H1 (cell line): Measurements from ENCODE around the gene HBD. TPM values are rescaled to one million over a fixed set of nuclear protein-coding genes. Genes with fewer than 3 reads are reported as not detected.
"Not testable (repeated sequence)": the region's sequence is repeated elsewhere in the genome, so short reads cannot be mapped to it uniquely, and the experiment has no call there.

Source experiments
- CTCF ChIA-PET: fragments of 300-600 bp; sonication (Branson Sonifier 250); formaldehyde crosslinking; loops from one replicate; lab custom pipeline; 2021; ENCODE audit not compliant: partially characterized antibody; lab: Charles Lee
- POLR2A ChIA-PET: fragments of 300-600 bp; sonication (Branson Sonifier 250); formaldehyde crosslinking; loops from one replicate; lab custom pipeline; 2021; ENCODE audit warnings: inconsistent platforms; ENCODE audit not compliant: partially characterized antibody; lab: Charles Lee
- DNase-seq, 2 experiments: peaks; one replicate each; pipeline versions ENCODE4 v3.0.0 to v3.0.0-alpha.2; 2010 to 2022; ENCODE audit warnings: low spot score in 2 of 2, low read depth in 1 of 2, mixed read lengths in 1 of 2
- FAIRE-seq: peaks from 2 replicates; lab custom pipeline; 2011; peaks lifted over from hg19 to GRCh38; lab: Jason Lieb, UNC
- H2AFZ ChIP-seq: 2 replicates; pipeline ENCODE4 v1.8.1; 2012; ENCODE audit warnings: low read length, inconsistent platforms
- H2AK5ac ChIP-seq: 2 replicates; pipeline ENCODE4 v1.6.1; 2013; ENCODE audit warnings: low read depth, low read length
- H2BK120ac ChIP-seq: replicated peaks from 2 replicates; pipeline ENCODE3; 2013; ENCODE audit warnings: low read depth, low read length, inconsistent platforms
- H2BK12ac ChIP-seq: 2 replicates; pipeline ENCODE4 v1.6.1; 2013; ENCODE audit warnings: low read depth, low read length
- H2BK15ac ChIP-seq: 2 replicates; pipeline ENCODE4 v1.6.1; 2013; ENCODE audit warnings: low read length
- H2BK20ac ChIP-seq: 2 replicates; pipeline ENCODE4 v1.6.1; 2013; ENCODE audit warnings: low read length
- H2BK5ac ChIP-seq: 2 replicates; pipeline ENCODE4 v1.6.1; 2013; ENCODE audit warnings: low read depth, low read length
- H3K14ac ChIP-seq: 2 replicates; pipeline ENCODE4 v1.6.1; 2013; ENCODE audit warnings: inconsistent platforms; ENCODE audit not compliant: insufficient read length
- H3K18ac ChIP-seq: 2 replicates; pipeline ENCODE4 v1.6.1; 2013; ENCODE audit warnings: low read length; ENCODE audit errors: extremely low read depth
- H3K23ac ChIP-seq: 2 replicates; pipeline ENCODE4 v1.6.1; 2013; ENCODE audit warnings: inconsistent platforms; ENCODE audit not compliant: insufficient read length
- H3K23me2 ChIP-seq: 2 replicates; pipeline ENCODE4 v1.6.1; 2013; ENCODE audit warnings: low read depth, low read length
- H3K27ac ChIP-seq: 2 replicates; pipeline ENCODE4 v1.6.1; 2011; ENCODE audit warnings: low read depth, low read length, inconsistent platforms
- H3K27me3 ChIP-seq, 4 experiments: replicated peaks in 1 of 4; 1 replicate in 1 of 4; 2 replicates in 3 of 4; pipeline versions ENCODE4 v1.6.1 to v1.8.1; 2011 to 2013; ENCODE audit warnings: low read length in 3 of 4, mild to moderate bottlenecking in 3 of 4, inconsistent platforms in 2 of 4, mixed read lengths in 2 of 4, moderate library complexity in 1 of 4; ENCODE audit not compliant: control insufficient read depth in 3 of 4, insufficient read depth in 3 of 4; ENCODE audit errors: extremely low read depth in 1 of 4
- H3K36me3 ChIP-seq, 4 experiments: 2 replicates each; pipeline versions ENCODE4 v1.6.1 to v1.8.1; 2011 to 2013; ENCODE audit warnings: mild to moderate bottlenecking in 4 of 4, low read length in 3 of 4, moderate library complexity in 2 of 4, control low read depth in 1 of 4, inconsistent platforms in 1 of 4; ENCODE audit not compliant: insufficient read depth in 4 of 4, control insufficient read depth in 2 of 4
- H3K4ac ChIP-seq: replicated peaks from 2 replicates; pipeline ENCODE3; 2013; ENCODE audit warnings: low read length, low read depth, mixed read lengths, inconsistent platforms; ENCODE audit not compliant: insufficient read length
- H3K4me1 ChIP-seq, 4 experiments: replicated peaks in 1 of 4; 1 replicate in 1 of 4; 2 replicates in 3 of 4; pipeline versions ENCODE4 v1.6.1 to v1.8.1; 2011 to 2013; ENCODE audit warnings: low read length in 3 of 4, inconsistent platforms in 2 of 4, mixed read lengths in 1 of 4; ENCODE audit not compliant: insufficient read depth in 4 of 4, control insufficient read depth in 3 of 4
- H3K4me2 ChIP-seq, 2 experiments: 2 replicates each; pipeline versions ENCODE4 v1.6.1 to v1.8.1; 2011 to 2013; ENCODE audit warnings: low read depth in 2 of 2, low read length in 2 of 2, control low read depth in 1 of 2, inconsistent platforms in 1 of 2, mild to moderate bottlenecking in 1 of 2; ENCODE audit not compliant: insufficient read depth in 1 of 2
- H3K4me3 ChIP-seq, 4 experiments: fragments of 200-600, 300-600 bp in 1 of 4; sonication (generic), shearing (Covaris generic), sonication (Bioruptor Twin) in 1 of 4; 2 replicates each; pipeline versions ENCODE4 v1.5.1 to v1.8.1; 2011 to 2016; ENCODE audit warnings: low read length in 4 of 4, low read depth in 3 of 4, control low read depth in 2 of 4, inconsistent platforms in 2 of 4, mild to moderate bottlenecking in 2 of 4, mixed read lengths in 1 of 4, moderate library complexity in 1 of 4; ENCODE audit not compliant: insufficient read depth in 2 of 4; ENCODE audit errors: extremely low read depth in 1 of 4
- H3K56ac ChIP-seq: replicated peaks from 2 replicates; pipeline ENCODE3; 2013; ENCODE audit warnings: low read depth, mild to moderate bottlenecking, mixed read lengths, low read length, inconsistent platforms; ENCODE audit not compliant: insufficient read length
- H3K79me1 ChIP-seq: 2 replicates; pipeline ENCODE4 v1.6.1; 2013; ENCODE audit warnings: low read depth, low read length, control low read depth
- H3K79me2 ChIP-seq, 2 experiments: 2 replicates each; pipeline versions ENCODE4 v1.6.1 to v1.8.1; 2012 to 2013; ENCODE audit warnings: low read length in 2 of 2, mild to moderate bottlenecking in 2 of 2, inconsistent platforms in 1 of 2; ENCODE audit not compliant: insufficient read depth in 2 of 2, control insufficient read depth in 1 of 2
- H3K9ac ChIP-seq, 4 experiments: replicated peaks in 1 of 4; 1 replicate in 1 of 4; 2 replicates in 3 of 4; pipeline versions ENCODE4 v1.6.1 to v1.8.1; 2011 to 2013; ENCODE audit warnings: low read depth in 3 of 4, low read length in 3 of 4, control low read depth in 2 of 4, mild to moderate bottlenecking in 2 of 4, moderate library complexity in 2 of 4, inconsistent platforms in 1 of 4; ENCODE audit errors: extremely low read depth in 1 of 4
- H3K9me3 ChIP-seq, 2 experiments: 2 replicates each; pipeline versions ENCODE4 v1.6.1 to v1.8.1; 2012 to 2013; ENCODE audit warnings: mild to moderate bottlenecking in 2 of 2, moderate library complexity in 2 of 2, control low read depth in 1 of 2, inconsistent platforms in 1 of 2, low read depth in 1 of 2, low read length in 1 of 2, mixed read lengths in 1 of 2; ENCODE audit not compliant: insufficient read depth in 2 of 2
- H4K20me1 ChIP-seq, 2 experiments: replicated peaks in 1 of 2; 2 replicates each; pipeline versions ENCODE3 to v1.8.1; 2011 to 2013; ENCODE audit warnings: inconsistent platforms in 2 of 2, low read length in 2 of 2, mild to moderate bottlenecking in 1 of 2; ENCODE audit not compliant: insufficient read depth in 2 of 2, control insufficient read depth in 1 of 2
- H4K5ac ChIP-seq: 2 replicates; pipeline ENCODE4 v1.6.1; 2013; ENCODE audit warnings: low read length, low read depth, mixed read lengths, inconsistent platforms; ENCODE audit not compliant: insufficient read length
- H4K8ac ChIP-seq: 2 replicates; pipeline ENCODE4 v1.8.0; 2013; ENCODE audit warnings: mild to moderate bottlenecking, moderate library complexity, low read length, inconsistent platforms; ENCODE audit not compliant: insufficient read depth; ENCODE audit errors: extremely low read depth
- H4K91ac ChIP-seq: replicated peaks from 2 replicates; pipeline ENCODE3; 2013; ENCODE audit warnings: low read length, mixed read lengths, inconsistent platforms; ENCODE audit not compliant: insufficient read length
- WGBS, 2 experiments: shearing (Covaris generic) in 1 of 2; methylation state at CpG; one replicate each; pipeline versions ENCODE4 v1.1.6 to v1.1.7; 2013 to 2015; ENCODE audit warnings: low lambda C conversion rate in 2 of 2, mixed read lengths in 2 of 2, inconsistent platforms in 1 of 2, low coverage in 1 of 2, missing lambda C conversion rate in 1 of 2; ENCODE audit not compliant: insufficient replicate concordance in 2 of 2, insufficient coverage in 1 of 2, insufficient read length in 1 of 2; ENCODE audit errors: extremely low coverage in 1 of 2, missing lambda C conversion rate in 1 of 2; 5-methylcytosine and 5-hydroxymethylcytosine counted together
- polyA plus RNA-seq, 7 experiments: library from polyadenylated mRNA; depleted of rRNA in 3 of 7; stranded (reverse) in 5 of 7; unstranded in 2 of 7; fragments of >200 nt in 5 of 7; fragments of 200-250 nt in 2 of 7; gene quantifications; 1 replicate in 5 of 7; 2 replicates in 1 of 7; 4 replicates in 1 of 7; pipeline versions ENCODE4 v1.2.1 to v1.2.3, GENCODE V29; 2011 to 2013; ENCODE audit warnings: missing spikeins in 2 of 7, mixed read lengths in 2 of 7
- total RNA-seq: library from RNA; stranded (reverse); fragmentation: NEBNext Ultra II Directional; extraction: Animal tissue kit (Norgen Biotek cat#: 25700); gene quantifications from 2 replicates; pipeline ENCODE4 v1.2.1, GENCODE V29; 2021

The HBD gene
- total and polyA plus RNA-seq, 2 of the 8 experiments (the other 6 are each of a cell fraction or from before 2014, with no cell fraction given), result not detected

DNA sequence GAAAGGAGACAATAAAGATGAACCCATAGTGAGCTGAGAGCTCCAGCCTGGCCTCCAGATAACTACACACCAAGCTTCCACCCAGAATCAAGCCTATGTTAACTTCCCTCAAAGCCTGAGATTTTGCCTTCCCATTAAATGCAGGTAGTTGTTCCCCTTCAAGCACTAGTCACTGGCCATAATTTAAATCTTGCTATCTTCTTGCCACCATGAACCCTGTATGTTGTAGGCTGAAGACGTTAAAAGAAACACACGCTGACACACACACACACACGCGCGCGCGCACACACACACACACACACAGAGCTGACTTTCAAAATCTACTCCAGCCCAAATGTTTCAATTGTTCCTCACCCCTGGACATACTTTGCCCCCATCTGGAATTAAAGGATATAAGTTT is 14.2 kb upstream of the HBD start:
- H3K23me2 ChIP-seq, H3K18ac ChIP-seq, H3K9me3 ChIP-seq, H4K20me1 ChIP-seq, H3K79me2 ChIP-seq, H3K27ac ChIP-seq, FAIRE-seq, H3K79me1 ChIP-seq, H2BK120ac ChIP-seq, H3K27me3 ChIP-seq, H3K14ac ChIP-seq, H3K36me3 ChIP-seq, H4K5ac ChIP-seq, H4K8ac ChIP-seq, H2BK15ac ChIP-seq, H2BK12ac ChIP-seq, H3K9ac ChIP-seq, H3K4ac ChIP-seq, DNase-seq, H4K91ac ChIP-seq, H2AK5ac ChIP-seq, H3K4me1 ChIP-seq, H3K56ac ChIP-seq, POLR2A ChIA-PET, H2BK20ac ChIP-seq, H3K23ac ChIP-seq, H3K4me2 ChIP-seq, H2BK5ac ChIP-seq, H2AFZ ChIP-seq, H3K4me3 ChIP-seq: not testable (repeated sequence)
- CTCF ChIA-PET, result interaction anchor here (0.6 to 1.9 kb wide), 2 partner anchors 43 to 227 kb away, joined by 3 to 4 read pairs; no protein-coding TSS in a partner anchor
- 50% methylated on average over 4 of the region's 7 CpGs; no CpG with 5 or more reads in 1 of the 2 experiments for WGBS, 2 experiments
